Cortex of kidney (tissue), 1 donor: ENCODE results near the gene STARD13.
"Not testable (repeated sequence)": the region's sequence is repeated elsewhere in the genome, so short reads cannot be mapped to it uniquely, and the experiment has no call there.

Experiments used
- DNase-seq: peaks from one replicate; lab custom pipeline; 2025; lab: John Stamatoyannopoulos, UW

Gene STARD13

GRCh38 chr13:33251131-33251661 is 34.4 kb downstream of the STARD13 start:
- DNase-seq = no peak

GRCh38 chr13:33250609-33251008 is 34.9 kb downstream of the STARD13 start:
- DNase-seq = no peak

- DNase-seq = no peak
Observed at GRCh38 chr13:33249894-33250293, 35.7 kb downstream of the STARD13 start.

- no peak for DNase-seq
Observed at GRCh38 chr13:33249066-33249465, 36.5 kb downstream of the STARD13 start.

- DNase-seq = no peak
Observed at GRCh38 chr13:33245505-33246158, 39.9 kb downstream of the STARD13 start.

- DNase-seq = no peak
Observed at GRCh38 chr13:33244907-33245287, 40.7 kb downstream of the STARD13 start.

- no peak for DNase-seq
Observed at GRCh38 chr13:33244210-33244906, 41.2 kb downstream of the STARD13 start.

GRCh38 chr13:33242984-33243617 is 42.5 kb downstream of the STARD13 start:
- no peak for DNase-seq

GRCh38 chr13:33242372-33242771 is 43.2 kb downstream of the STARD13 start:
- not testable (repeated sequence) for DNase-seq

- no peak for DNase-seq
Observed at GRCh38 chr13:33236021-33236420, 49.5 kb downstream of the STARD13 start.

- DNase-seq = no peak
Observed at GRCh38 chr13:33235564-33235963, 50.0 kb downstream of the STARD13 start.

GRCh38 chr13:33235078-33235477 is 50.5 kb downstream of the STARD13 start:
- DNase-seq = no peak

- DNase-seq = no peak
Observed at GRCh38 chr13:33233547-33233946, 52.0 kb downstream of the STARD13 start.

GRCh38 chr13:33232883-33233282 is 52.7 kb downstream of the STARD13 start:
- DNase-seq = no peak

GRCh38 chr13:33231339-33231738 is 54.2 kb downstream of the STARD13 start:
- no peak for DNase-seq

- no peak for DNase-seq
Observed at GRCh38 chr13:33230178-33230881, 55.2 kb downstream of the STARD13 start.

GRCh38 chr13:33229446-33230177 is 55.9 kb downstream of the STARD13 start:
- DNase-seq = no peak

- DNase-seq = no peak
Observed at GRCh38 chr13:33228648-33229445, 56.7 kb downstream of the STARD13 start.

- DNase-seq = no peak
Observed at GRCh38 chr13:33227927-33228647, 57.5 kb downstream of the STARD13 start.

GRCh38 chr13:33224686-33225085 is 60.9 kb downstream of the STARD13 start:
- DNase-seq = no peak
